ENCODE data around the gene LONRF3.

LONRF3 gene

DNA sequence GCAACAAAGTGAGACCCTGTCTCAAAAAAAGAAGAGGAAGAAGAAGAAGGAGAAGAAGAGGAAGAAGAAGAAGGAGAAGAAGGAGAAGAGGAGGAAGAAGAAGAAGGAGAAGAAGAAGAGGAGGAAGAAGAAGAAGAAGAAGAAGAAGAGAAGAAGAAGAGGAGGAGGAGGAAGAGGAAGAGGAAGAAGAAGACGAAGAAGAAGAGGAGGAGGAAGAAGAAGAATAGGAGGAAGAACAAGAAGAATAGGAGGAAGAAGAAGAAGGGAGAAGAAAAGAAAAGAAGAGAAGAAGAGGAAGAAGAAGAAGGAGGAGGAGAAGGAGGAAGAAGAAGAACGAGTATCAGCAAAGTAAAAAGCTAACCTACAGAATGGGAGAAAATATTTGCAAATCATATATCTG is 33.3 kb upstream of the LONRF3 start (continued):
- TF ChIP-seq, protein P1, sequence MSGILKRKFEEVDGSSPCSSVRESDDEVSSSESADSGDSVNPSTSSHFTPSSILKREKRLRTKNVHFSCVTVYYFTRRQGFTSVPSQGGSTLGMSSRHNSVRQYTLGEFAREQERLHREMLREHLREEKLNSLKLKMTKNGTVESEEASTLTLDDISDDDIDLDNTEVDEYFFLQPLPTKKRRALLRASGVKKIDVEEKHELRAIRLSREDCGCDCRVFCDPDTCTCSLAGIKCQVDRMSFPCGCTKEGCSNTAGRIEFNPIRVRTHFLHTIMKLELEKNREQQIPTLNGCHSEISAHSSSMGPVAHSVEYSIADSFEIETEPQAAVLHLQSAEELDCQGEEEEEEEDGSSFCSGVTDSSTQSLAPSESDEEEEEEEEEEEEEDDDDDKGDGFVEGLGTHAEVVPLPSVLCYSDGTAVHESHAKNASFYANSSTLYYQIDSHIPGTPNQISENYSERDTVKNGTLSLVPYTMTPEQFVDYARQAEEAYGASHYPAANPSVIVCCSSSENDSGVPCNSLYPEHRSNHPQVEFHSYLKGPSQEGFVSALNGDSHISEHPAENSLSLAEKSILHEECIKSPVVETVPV (CRISPR knock-in tag; IDR thresholded peaks at IDR 0.05) = no peak
- TF ChIP-seq ISL1 (CRISPR knock-in tag; IDR thresholded peaks at IDR 0.05) (no peak), SNAI2 (CRISPR knock-in tag; IDR thresholded peaks at IDR 0.05) (no peak), TCF4 (CRISPR knock-in tag; IDR thresholded peaks at IDR 0.05; ENCODE audit: borderline replicate concordance) (no peak), ZNF565 (CRISPR knock-in tag; conservative IDR thresholded peaks at IDR 0.05; ENCODE audit: low read depth) (no peak), OSR1 (CRISPR knock-in tag; IDR thresholded peaks at IDR 0.05) (no peak)

- no peak for ATAC-seq
- TF ChIP-seq POU6F1 (CRISPR knock-in tag; IDR thresholded peaks at IDR 0.05; ENCODE audit: borderline replicate concordance, low read depth) (no peak), PATZ1 (CRISPR knock-in tag; IDR thresholded peaks at IDR 0.05; ENCODE audit: borderline replicate concordance) (no peak), GLIS3 (CRISPR knock-in tag; IDR thresholded peaks at IDR 0.05) (no peak)
Measured at GRCh38 chrX:118943102-118943501, 31.3 kb upstream of the LONRF3 start.

DNA sequence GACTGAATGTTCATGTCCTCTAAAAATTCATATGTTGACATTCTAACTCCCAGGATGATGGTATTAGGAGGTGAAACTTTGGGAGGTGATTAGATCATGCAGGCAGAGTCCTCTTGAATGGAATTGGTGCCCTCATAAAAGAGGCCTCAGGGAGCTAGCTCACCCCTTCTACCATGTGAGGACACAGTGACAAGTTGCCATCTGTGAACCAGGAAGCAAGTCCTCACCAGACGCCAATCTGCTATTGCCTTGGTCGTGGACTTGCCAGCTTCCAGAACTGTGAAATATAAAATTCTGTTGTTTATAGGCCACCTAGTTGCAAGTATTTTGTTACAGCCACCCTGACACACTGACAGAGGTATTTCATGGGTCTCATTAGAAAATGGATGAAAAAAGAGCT is 28.5 kb upstream of the LONRF3 start:
- no peak for ATAC-seq
- TF ChIP-seq GLIS3 (CRISPR knock-in tag; IDR thresholded peaks at IDR 0.05) (no peak), PATZ1 (CRISPR knock-in tag; IDR thresholded peaks at IDR 0.05; ENCODE audit: borderline replicate concordance) (no peak), TCF4 (CRISPR knock-in tag; IDR thresholded peaks at IDR 0.05; ENCODE audit: borderline replicate concordance) (no peak), ZNF565 (CRISPR knock-in tag; conservative IDR thresholded peaks at IDR 0.05; ENCODE audit: low read depth) (no peak), ZNF8 (CRISPR knock-in tag; IDR thresholded peaks at IDR 0.05) (no peak), CSDC2 (CRISPR knock-in tag; IDR thresholded peaks at IDR 0.05) (no peak), ZC3H10 (CRISPR knock-in tag; IDR thresholded peaks at IDR 0.05) (no peak), ESRRG (CRISPR knock-in tag; IDR thresholded peaks at IDR 0.05) (no peak), ZFP3 (CRISPR knock-in tag; IDR thresholded peaks at IDR 0.05) (no peak), POU6F1 (CRISPR knock-in tag; IDR thresholded peaks at IDR 0.05; ENCODE audit: borderline replicate concordance, low read depth) (no peak), SNAI2 (CRISPR knock-in tag; IDR thresholded peaks at IDR 0.05) (no peak), TOX (CRISPR knock-in tag; IDR thresholded peaks at IDR 0.05; ENCODE audit: borderline replicate concordance) (no peak), PPARA (CRISPR knock-in tag; IDR thresholded peaks at IDR 0.05; ENCODE audit: borderline replicate concordance) (no peak), OSR1 (CRISPR knock-in tag; IDR thresholded peaks at IDR 0.05) (no peak), ARNTL (CRISPR knock-in tag; IDR thresholded peaks at IDR 0.05; ENCODE audit: borderline replicate concordance, low read depth) (no peak)
- TF ChIP-seq, protein P2, sequence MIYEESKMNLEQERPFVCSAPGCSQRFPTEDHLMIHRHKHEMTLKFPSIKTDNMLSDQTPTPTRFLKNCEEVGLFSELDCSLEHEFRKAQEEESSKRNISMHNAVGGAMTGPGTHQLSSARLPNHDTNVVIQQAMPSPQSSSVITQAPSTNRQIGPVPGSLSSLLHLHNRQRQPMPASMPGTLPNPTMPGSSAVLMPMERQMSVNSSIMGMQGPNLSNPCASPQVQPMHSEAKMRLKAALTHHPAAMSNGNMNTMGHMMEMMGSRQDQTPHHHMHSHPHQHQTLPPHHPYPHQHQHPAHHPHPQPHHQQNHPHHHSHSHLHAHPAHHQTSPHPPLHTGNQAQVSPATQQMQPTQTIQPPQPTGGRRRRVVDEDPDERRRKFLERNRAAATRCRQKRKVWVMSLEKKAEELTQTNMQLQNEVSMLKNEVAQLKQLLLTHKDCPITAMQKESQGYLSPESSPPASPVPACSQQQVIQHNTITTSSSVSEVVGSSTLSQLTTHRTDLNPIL (CRISPR knock-in tag; IDR thresholded peaks at IDR 0.05; ENCODE audit: low read depth) = no peak

DNA sequence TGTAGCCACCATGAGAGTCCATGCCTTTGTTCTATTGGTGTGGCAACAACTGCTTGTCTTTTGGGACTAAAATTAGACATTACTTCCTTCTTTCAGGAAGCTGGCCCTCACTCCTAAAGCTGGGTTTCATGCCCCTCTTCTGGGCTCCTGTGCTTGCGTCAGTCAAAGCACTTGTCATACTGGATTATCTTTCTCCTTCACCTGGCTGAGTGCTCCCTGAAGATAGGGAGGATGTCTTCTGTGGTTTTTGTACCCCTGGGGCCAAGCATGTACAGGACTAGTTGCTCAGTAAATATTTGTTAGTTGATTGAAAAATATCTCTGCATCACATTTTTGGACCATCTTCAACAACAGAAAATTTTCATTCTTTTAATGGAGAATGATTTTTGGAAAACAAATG is 26.1 kb upstream of the LONRF3 start:
- ATAC-seq = no peak
- no peak for TF ChIP-seq ZFP3 (CRISPR knock-in tag; IDR thresholded peaks at IDR 0.05)
- TF ChIP-seq, protein P2 (CRISPR knock-in tag; IDR thresholded peaks at IDR 0.05; ENCODE audit: low read depth) = no peak
- TF ChIP-seq GLIS3 (CRISPR knock-in tag; IDR thresholded peaks at IDR 0.05) = no peak
- TF ChIP-seq ZC3H10 (CRISPR knock-in tag; IDR thresholded peaks at IDR 0.05) = no peak
- no peak for TF ChIP-seq ISL1 (CRISPR knock-in tag; IDR thresholded peaks at IDR 0.05)
